Epithelial cell of proximal tubule (primary cell): ENCODE results near the gene USP48. TPM values are rescaled to one million over a fixed set of nuclear protein-coding genes. Genes with fewer than 3 reads are reported as not detected.

ENCODE experiments used
- DNase-seq: peaks from one replicate; pipeline ENCODE4 v3.0.0-alpha.2; 2011; ENCODE audit warnings: low read depth
- H3K4me3 ChIP-seq: 2 replicates; pipeline ENCODE4 v1.5.1; 2011; ENCODE audit warnings: low read depth, mild to moderate bottlenecking, low read length
- total RNA-seq: library from RNA; depleted of rRNA; stranded (reverse); fragments of >200 nt; gene quantifications from 2 replicates; pipeline ENCODE4 v1.2.3, GENCODE V29; 2015
- TF ChIP-seq, protein P1 (sequence below): conservative IDR thresholded peaks from 2 replicates; pipeline ENCODE4 v1.5.1; 2012; ENCODE audit warnings: low read depth, mild to moderate bottlenecking, low read length

Gene USP48
- total RNA-seq, 1 donor from 2014 or later, result 24.0 TPM

DNA sequence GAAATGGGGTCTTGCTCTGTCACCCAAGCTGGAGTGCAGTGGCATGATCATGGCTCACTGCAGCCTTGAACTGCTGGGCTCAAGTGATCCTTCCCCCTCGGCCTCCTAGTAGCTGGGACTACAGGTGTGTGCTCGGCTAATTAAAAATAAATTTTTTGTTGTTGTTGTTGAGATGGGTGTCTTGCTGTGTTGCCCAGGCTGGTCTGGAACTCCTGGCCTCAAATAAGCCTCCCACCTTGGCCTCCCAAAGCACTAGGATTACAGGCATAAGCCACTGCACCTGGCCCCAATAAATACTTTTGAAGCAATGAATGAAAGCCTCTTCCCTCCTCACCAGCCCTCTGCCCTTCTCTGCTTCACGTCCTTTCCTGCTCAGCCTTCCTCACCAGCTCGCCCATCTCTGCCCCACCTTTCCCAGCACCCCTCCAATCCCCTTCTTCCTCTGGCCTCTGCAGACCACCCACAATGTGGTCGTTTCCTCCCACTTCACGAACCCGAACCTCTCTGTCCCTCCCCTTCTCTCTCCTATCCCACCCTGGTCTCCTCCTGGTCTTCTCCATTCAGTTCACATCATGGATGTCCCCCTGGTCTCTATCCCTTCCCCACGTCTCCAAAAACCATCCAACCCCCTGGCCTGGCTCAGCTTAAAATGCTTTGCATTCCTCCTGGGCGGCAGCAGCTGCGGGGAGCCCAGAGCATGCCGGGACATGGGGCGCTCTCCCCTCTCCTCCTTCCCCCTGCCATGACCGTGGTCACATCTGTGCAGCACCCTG lies 152.2 kb downstream of the USP48 start:
- H3K4me3 ChIP-seq, result no peak overlapping the region
- TF ChIP-seq, protein P1, sequence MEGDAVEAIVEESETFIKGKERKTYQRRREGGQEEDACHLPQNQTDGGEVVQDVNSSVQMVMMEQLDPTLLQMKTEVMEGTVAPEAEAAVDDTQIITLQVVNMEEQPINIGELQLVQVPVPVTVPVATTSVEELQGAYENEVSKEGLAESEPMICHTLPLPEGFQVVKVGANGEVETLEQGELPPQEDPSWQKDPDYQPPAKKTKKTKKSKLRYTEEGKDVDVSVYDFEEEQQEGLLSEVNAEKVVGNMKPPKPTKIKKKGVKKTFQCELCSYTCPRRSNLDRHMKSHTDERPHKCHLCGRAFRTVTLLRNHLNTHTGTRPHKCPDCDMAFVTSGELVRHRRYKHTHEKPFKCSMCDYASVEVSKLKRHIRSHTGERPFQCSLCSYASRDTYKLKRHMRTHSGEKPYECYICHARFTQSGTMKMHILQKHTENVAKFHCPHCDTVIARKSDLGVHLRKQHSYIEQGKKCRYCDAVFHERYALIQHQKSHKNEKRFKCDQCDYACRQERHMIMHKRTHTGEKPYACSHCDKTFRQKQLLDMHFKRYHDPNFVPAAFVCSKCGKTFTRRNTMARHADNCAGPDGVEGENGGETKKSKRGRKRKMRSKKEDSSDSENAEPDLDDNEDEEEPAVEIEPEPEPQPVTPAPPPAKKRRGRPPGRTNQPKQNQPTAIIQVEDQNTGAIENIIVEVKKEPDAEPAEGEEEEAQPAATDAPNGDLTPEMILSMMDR, result no peak
- DNase-seq, result no peak

DNA sequence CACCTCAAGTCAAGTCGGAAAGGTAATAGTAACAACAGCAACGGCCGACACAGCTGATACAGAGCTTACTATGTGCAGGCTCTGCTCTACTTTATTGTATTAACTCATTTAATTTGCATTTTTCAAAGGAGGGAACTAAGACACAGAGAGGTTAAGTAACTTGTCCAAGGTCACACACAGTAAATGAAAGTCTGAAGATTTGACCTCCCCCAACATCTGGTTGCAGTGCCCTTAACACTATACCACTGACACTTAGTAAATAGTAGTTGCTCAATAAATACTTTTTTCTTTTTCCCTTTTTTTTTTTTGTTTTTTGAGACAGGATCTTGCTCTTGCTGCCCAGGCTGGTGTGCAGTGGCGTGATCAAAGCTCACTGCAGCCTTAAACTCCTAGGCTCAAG lies 153.0 kb downstream of the USP48 start:
- TF ChIP-seq, protein P1, result no peak
- H3K4me3 ChIP-seq, result no peak overlapping the region
- DNase-seq, result no peak

DNA sequence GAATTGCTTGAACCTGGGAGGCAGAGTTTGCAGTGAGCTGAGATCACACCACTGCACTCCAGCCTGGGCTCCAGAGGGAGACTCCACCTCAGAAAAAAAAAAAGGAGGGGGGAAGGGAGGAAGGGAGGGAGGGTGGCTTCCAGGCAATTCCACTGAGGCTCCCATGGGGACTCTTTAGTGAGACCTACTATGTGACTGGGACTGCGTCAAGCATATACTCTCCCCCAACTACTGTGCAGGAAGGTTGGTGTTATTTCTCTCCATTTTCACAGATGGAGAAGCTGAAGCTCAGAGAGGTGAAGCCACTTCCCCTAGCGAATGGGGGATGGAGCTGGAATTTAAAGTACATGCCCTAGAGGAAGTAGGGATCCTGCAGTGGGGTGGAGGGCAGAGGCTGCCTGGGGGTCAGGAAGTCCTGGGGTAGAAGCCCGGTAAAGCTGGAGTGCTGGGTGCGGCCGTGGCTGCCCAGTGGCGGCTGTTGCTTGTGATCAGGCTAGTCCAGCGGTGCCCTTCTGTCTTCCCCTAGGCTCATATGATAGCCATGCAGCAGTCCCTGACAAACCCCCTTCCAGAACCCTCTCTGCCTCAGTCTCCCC lies 154.1 kb downstream of the USP48 start:
- H3K4me3 ChIP-seq, result no peak overlapping the region
- TF ChIP-seq, protein P1, result no peak
- DNase-seq, result no peak

Other genes starting within 250 kb of the USP48 start
- gene RAP1GAP, start 113.8 kb downstream of the USP48 start, total RNA-seq, result 0.94 and 2.4 TPM in 2 replicates
- gene LDLRAD2, start 29.1 kb upstream of the USP48 start, total RNA-seq, result 0.17 TPM in 1 of 2 replicates, not detected in the other
- 57.7 and 156 TPM in 2 replicates for gene HSPG2, start 154.2 kb upstream of the USP48 start, total RNA-seq
- not detected in 2 replicates for gene CELA3B, start 193.9 kb upstream of the USP48 start, total RNA-seq
- not detected in 2 replicates for gene CELA3A, start 218.5 kb upstream of the USP48 start, total RNA-seq